Thyroid gland (tissue), 4 donors: ENCODE measurements around the gene NRIP1.
"Not testable (repeated sequence)": the region's sequence is repeated elsewhere in the genome, so short reads cannot be mapped to it uniquely, and the experiment has no call there.

Experiments
- POLR2A ChIP-seq, 2 donors: fragments of 450-650 bp; IDR thresholded peaks; one replicate each; pipeline ENCODE4 v1.6.1; 2017; ENCODE audit warnings: antibody characterized with exemption in 2 of 2, mild to moderate bottlenecking in 2 of 2, moderate library complexity in 1 of 2
- TF ChIP-seq, protein P1 (sequence below), 6 experiments: fragments of 200-600 bp in 3 of 6; fragments of 450-650 bp in 3 of 6; sonication (generic) in 3 of 6; IDR thresholded peaks; one replicate each; pipeline ENCODE4 v1.5.1; 2016 to 2019; ENCODE audit warnings: antibody characterized with exemption in 6 of 6, mild to moderate bottlenecking in 2 of 6, inconsistent platforms in 1 of 6, moderate library complexity in 1 of 6

DNA sequence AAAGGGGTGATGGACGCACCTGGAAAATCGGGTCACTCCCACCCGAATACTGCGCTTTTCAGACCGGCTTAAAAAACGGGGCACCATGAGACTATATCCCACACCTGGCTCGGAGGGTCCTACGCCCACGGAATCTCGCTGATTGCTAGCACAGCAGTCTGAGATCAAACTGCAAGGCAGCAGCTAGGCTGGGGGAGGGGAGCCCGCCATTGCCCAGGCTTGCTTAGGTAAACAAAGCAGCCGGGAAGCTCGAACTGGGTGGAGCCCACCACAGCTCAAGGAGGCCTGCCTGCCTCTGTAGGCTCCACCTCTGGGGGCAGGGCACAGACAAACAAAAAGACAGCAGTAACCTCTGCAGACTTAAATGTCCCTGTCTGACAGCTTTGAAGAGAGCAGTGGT lies 137.5 kb downstream of the NRIP1 start:
- TF ChIP-seq, protein P1, sequence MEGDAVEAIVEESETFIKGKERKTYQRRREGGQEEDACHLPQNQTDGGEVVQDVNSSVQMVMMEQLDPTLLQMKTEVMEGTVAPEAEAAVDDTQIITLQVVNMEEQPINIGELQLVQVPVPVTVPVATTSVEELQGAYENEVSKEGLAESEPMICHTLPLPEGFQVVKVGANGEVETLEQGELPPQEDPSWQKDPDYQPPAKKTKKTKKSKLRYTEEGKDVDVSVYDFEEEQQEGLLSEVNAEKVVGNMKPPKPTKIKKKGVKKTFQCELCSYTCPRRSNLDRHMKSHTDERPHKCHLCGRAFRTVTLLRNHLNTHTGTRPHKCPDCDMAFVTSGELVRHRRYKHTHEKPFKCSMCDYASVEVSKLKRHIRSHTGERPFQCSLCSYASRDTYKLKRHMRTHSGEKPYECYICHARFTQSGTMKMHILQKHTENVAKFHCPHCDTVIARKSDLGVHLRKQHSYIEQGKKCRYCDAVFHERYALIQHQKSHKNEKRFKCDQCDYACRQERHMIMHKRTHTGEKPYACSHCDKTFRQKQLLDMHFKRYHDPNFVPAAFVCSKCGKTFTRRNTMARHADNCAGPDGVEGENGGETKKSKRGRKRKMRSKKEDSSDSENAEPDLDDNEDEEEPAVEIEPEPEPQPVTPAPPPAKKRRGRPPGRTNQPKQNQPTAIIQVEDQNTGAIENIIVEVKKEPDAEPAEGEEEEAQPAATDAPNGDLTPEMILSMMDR (IDR thresholded peaks at IDR 0.05), result not testable (repeated sequence)
- TF ChIP-seq POLR2A (IDR thresholded peaks at IDR 0.05), result not testable (repeated sequence)
